Kidney epithelial cell (primary cell): ENCODE results near the gene SLC8A2. TPM values are rescaled to one million over a fixed set of nuclear protein-coding genes. Genes with fewer than 3 reads are reported as not detected.
A peak's percentile ranks its signal among the peaks of the same experiment; 100 is the strongest.
"Not testable (repeated sequence)": the region's sequence is repeated elsewhere in the genome, so short reads cannot be mapped to it uniquely, and the experiment has no call there.

ENCODE experiments used
- DNase-seq: peaks from one replicate; pipeline ENCODE4 v3.0.0-alpha.2; 2010; ENCODE audit warnings: low read depth
- H3K27me3 ChIP-seq: 2 replicates; pipeline ENCODE4 v1.6.0; 2011; ENCODE audit warnings: low read length; ENCODE audit not compliant: control insufficient read depth, insufficient read depth
- H3K36me3 ChIP-seq: 2 replicates; pipeline ENCODE4 v1.5.1; 2011; ENCODE audit warnings: low read length; ENCODE audit not compliant: control insufficient read depth, insufficient read depth
- H3K4me3 ChIP-seq: 2 replicates; pipeline ENCODE4 v1.5.1; 2011; ENCODE audit warnings: low read depth, mild to moderate bottlenecking, control low read depth, low read length
- total RNA-seq: library from RNA; depleted of rRNA; stranded (reverse); fragments of >200 nt; gene quantifications from 2 replicates; pipeline ENCODE4 v1.2.3, GENCODE V29; 2015
- TF ChIP-seq, protein P1 (sequence below): IDR thresholded peaks from 2 replicates; pipeline ENCODE4 v1.5.1; 2011; ENCODE audit warnings: mild to moderate bottlenecking, moderate library complexity, low read length, control low read depth, inconsistent platforms; ENCODE audit not compliant: insufficient read depth, poor library complexity, severe bottlenecking

Gene SLC8A2
- total RNA-seq, 1 donor from 2014 or later: not detected

DNA sequence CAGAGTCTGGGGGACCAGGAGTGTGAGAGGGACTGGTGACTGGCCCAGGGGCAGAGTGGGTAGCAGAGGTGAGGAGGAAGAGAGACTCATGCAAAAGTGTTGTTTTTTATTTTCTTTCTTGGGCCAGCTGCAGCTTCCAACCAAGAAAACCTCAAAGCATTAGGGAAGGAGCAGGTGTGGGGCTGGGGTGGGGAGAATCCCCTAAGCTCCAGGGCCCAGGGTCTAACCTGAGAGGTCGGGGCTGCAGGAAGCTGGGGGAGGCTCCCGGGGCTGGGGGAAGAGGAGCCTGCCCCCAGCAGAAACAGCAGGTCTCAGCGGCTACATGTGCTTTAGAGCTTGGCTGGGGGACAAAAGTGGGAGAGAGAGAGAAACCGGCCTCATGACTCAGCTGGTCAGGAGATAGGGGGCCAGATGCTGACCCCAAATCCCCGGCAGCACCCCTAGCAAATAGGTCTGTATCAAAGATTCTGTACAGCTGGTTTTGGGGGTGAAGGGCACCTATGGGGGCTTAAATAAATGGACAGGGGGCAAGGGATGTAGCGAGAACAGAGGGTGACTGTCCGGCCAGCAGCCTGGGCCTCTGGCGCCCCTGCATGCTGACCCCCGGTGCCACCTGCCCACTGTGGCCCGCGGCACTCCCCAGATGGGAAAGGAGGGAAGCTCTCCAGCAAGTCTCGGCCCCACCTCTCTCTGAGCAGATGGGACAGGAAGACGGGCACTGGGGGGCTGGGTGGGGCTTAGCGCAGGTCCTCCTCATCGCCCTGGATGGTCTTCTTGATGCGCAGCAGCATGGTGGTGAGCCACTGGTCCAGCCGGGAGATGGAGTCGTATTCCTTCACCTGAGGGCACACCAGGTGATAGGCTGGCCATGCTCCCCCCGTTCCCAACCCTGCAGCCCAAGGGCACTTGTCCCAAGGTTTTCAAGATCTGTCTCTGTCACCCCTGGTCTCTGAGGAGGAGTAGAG lies 16.1 kb upstream of the SLC8A2 start:
- TF ChIP-seq, protein P1, sequence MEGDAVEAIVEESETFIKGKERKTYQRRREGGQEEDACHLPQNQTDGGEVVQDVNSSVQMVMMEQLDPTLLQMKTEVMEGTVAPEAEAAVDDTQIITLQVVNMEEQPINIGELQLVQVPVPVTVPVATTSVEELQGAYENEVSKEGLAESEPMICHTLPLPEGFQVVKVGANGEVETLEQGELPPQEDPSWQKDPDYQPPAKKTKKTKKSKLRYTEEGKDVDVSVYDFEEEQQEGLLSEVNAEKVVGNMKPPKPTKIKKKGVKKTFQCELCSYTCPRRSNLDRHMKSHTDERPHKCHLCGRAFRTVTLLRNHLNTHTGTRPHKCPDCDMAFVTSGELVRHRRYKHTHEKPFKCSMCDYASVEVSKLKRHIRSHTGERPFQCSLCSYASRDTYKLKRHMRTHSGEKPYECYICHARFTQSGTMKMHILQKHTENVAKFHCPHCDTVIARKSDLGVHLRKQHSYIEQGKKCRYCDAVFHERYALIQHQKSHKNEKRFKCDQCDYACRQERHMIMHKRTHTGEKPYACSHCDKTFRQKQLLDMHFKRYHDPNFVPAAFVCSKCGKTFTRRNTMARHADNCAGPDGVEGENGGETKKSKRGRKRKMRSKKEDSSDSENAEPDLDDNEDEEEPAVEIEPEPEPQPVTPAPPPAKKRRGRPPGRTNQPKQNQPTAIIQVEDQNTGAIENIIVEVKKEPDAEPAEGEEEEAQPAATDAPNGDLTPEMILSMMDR: no peak
- no peaks in the 10 kb centered on the region for H3K27me3 ChIP-seq
- no peak overlapping the region for H3K4me3 ChIP-seq
- peaks cover 2% of the 10 kb centered on the region for H3K36me3 ChIP-seq
- DNase-seq: no peak

DNA sequence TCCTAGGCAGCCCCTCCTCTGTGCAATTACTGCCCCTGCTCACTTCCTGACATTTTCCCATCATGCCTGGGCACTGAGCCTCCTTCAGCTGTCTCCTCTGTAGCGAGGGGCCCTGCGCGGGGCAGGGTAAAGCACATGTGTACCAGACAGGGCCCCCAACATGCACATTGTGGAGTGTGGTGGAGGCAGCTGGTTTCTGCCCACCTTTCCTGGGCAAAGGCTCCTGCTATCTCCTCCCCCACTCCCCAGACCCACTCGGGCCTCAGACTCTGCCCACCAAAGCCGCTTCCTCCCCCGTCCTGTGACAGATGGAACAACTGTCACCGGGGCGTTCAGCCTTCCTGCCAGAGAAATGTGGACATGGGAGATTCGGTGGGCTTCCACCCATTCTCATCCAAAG lies 15.2 kb upstream of the SLC8A2 start:
- peaks cover 2% of the 10 kb centered on the region for H3K36me3 ChIP-seq
- TF ChIP-seq, protein P1: no peak

DNA sequence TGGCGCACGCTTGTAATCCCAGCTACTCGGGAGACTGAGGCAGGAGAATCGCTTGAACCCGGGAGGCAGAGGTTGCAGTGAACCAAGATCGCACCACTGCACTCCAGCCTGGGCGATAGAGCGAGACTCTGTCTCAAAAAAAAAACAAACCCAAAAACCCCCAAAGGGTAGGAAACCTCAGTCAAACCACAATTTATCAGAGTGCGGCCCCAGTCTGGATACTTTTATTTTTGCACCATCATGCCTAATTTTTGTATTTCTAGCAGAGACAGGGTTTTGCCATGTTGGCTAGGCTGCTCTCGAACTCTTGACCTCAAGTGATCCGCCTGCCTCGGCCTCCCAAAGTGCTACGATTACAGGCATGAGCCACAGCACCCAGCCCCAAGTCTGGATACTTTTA lies 14.5 kb upstream of the SLC8A2 start:
- H3K36me3 ChIP-seq, H3K4me3 ChIP-seq, DNase-seq, H3K27me3 ChIP-seq: not testable (repeated sequence)

More for the DNA sequence above, 15.2 kb upstream of the SLC8A2 start:
- no peaks in the 10 kb centered on the region for H3K27me3 ChIP-seq
- no peak for DNase-seq
- H3K4me3 ChIP-seq: no peak overlapping the region

DNA sequence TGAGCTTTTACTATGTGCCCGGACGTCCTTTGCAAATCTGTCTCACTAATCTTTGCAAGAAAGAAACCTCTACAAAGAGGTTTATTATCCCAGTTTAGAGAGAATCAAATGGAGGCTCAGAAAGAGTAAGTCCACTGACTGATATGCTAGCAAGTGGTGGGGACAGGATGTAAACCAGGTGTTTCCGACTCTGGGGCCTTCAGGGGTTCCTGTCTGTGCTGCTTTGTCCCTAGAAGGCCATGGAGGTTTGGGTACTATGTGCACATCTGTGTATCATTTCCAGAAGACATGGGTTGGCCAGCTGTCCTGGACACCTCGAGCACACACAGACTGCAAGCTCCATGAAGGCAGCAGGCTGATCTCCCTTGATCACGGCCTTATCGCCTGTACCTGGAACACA lies 13.5 kb upstream of the SLC8A2 start:
- no peak overlapping the region for H3K4me3 ChIP-seq
- TF ChIP-seq, protein P1: no peak

DNA sequence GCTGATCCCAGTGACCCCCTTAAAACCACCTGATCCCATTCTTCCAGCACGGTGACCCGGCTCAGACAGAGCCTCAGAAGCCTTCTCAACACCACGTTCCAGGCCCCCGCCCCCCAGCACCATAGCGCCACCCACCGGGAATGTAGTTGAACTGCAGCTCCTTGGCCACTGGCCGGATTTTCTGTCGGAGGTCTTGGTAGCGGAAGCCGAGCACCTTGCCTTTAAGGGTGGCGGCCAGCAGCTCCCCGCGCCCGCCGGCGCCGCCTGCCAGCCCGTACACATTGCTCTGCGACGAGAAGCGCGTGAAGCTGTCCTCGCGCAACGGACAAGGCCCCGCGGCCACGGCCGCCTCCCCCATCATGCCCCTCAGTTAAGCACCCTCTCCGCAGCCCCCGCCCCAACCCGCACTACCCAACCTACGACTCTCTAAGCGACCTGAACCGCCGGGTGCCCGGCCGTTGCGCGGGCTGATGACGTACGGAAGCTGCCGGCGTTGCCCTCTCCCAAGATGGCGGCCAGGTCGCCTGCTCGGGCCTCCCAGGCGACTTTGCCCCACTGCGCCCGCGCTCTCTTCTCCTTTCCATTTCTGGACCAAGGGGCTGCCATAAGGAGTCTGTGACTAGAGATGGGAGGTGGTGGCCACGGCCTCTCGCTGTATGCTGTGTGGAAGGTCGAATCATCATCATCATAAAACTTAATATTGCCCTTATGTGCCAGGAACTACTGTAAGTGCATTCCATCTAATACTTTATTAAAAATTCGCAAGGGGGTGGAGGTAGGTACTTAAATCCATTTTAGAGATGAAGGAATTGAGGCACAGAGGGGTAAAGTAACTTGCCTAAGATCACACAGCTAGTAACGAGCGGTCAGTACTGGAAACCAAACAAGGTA lies 12.4 kb upstream of the SLC8A2 start, which contains the start of gene KPTN:
Gene KPTN (minus strand): TSS at position 420 of the 891 bp plus-strand sequence. CDS start 59 bp downstream, at position 361.
- peak; percentile 44 for DNase-seq
- Histone ChIP-seq H3K4me3 (peak within 1 kb of the TSS; percentile 73), H3K36me3 (peaks cover 1% of the 10 kb centered on the region), H3K27me3 (peaks cover 6% of the 10 kb centered on the region)
- TF ChIP-seq, protein P1: peak; percentile 99

More for the DNA sequence above, 13.5 kb upstream of the SLC8A2 start:
- no peaks in the 10 kb centered on the region for H3K27me3 ChIP-seq
- no peak for DNase-seq
- H3K36me3 ChIP-seq: peaks cover 2% of the 10 kb centered on the region

DNA sequence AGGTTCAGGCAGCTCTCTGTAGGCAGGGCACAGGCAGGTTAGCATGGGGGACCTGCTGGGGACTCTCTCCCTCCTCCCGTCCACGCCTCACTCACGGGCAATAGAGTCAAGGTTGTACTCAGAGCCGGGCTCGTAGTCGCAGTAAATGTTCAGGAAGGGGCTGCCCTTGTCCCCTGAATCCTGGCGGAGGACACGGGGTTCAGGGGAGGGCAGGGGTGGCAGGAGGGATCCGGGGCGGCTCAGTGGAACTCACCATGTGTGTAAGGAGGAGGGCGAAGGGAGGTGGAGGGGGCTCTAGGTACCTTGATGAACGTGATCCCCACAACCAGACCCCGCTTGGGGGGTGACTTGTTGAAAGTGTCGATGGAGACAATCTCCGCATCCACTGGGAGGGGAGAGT lies 11.5 kb upstream of the SLC8A2 start:
- DNase-seq: no peak
- Histone ChIP-seq H3K4me3 (peak overlapping the region; percentile 73), H3K36me3 (peaks cover 1% of the 10 kb centered on the region)

More for the DNA sequence above, 11.5 kb upstream of the SLC8A2 start:
- peaks cover 6% of the 10 kb centered on the region for H3K27me3 ChIP-seq
- TF ChIP-seq, protein P1: no peak
